ENCODE data around the gene ZNF598.
"Not testable (repeated sequence)": the region's sequence is repeated elsewhere in the genome, so short reads cannot be mapped to it uniquely, and the experiment has no call there.

GRCh38 chr16:2011726-2012125 lies 2.1 kb upstream of the ZNF598 start:
- not testable (repeated sequence) for TF ChIP-seq BHLHE40 (IDR thresholded peaks at IDR 0.05; ENCODE audit: borderline replicate concordance); SUZ12 (IDR thresholded peaks at IDR 0.05); PKNOX1 (IDR thresholded peaks at IDR 0.05); FOXK2 (IDR thresholded peaks at IDR 0.05); ZNF384 (IDR thresholded peaks at IDR 0.05); L3MBTL2 (conservative IDR thresholded peaks at IDR 0.05); NFRKB (IDR thresholded peaks at IDR 0.05); SP1 (IDR thresholded peaks at IDR 0.05); ELF4 (IDR thresholded peaks at IDR 0.05); FOXA1 (IDR thresholded peaks at IDR 0.05); CTBP1 (IDR thresholded peaks at IDR 0.05; ENCODE audit: borderline replicate concordance); FOXM1 (IDR thresholded peaks at IDR 0.05; ENCODE audit: borderline replicate concordance); LEF1 (IDR thresholded peaks at IDR 0.05; ENCODE audit: borderline replicate concordance)
